OCI-LY7 (cell line): ENCODE results near the gene IL17RD. TPM values are rescaled to one million over a fixed set of nuclear protein-coding genes. Genes with fewer than 3 reads are reported as not detected.

ENCODE experiments used
- BruUV-seq: library from RNA; stranded (reverse); fragments of 400-500 nt; replicated peaks from 2 replicates; lab custom pipeline; 2021; lab: Mats Ljungman, UMichigan
- CTCF ChIA-PET: fragments of 300-600 bp; sonication (Branson Sonifier 250); formaldehyde crosslinking; loops from one replicate; lab custom pipeline; 2022; ENCODE audit warnings: antibody characterized with exemption; ENCODE audit not compliant: unreplicated experiment; lab: Charles Lee
- POLR2A ChIA-PET: fragments of 300-600 bp; sonication (Branson Sonifier 250); formaldehyde crosslinking; loops from one replicate; lab custom pipeline; 2022; ENCODE audit warnings: antibody characterized with exemption; lab: Charles Lee
- DNase-seq: peaks from one replicate; pipeline ENCODE4 v3.0.0-alpha.2; 2015; ENCODE audit warnings: low spot score
- H2AFZ ChIP-seq: fragments of 200-600 bp; sonication (generic), shearing (Covaris generic); 2 replicates; pipeline ENCODE4 v1.6.1; 2014; ENCODE audit warnings: mild to moderate bottlenecking, antibody characterized with exemption, low read length, moderate library complexity
- H3K27ac ChIP-seq: fragments of 200-600 bp; sonication (generic); 2 replicates; pipeline ENCODE4 v1.5.1; 2014; ENCODE audit warnings: mixed run types, low read depth, mild to moderate bottlenecking, moderate library complexity, low read length, inconsistent platforms; ENCODE audit not compliant: poor library complexity, severe bottlenecking
- H3K36me3 ChIP-seq: fragments of 200-600 bp; sonication (generic); 2 replicates; pipeline ENCODE4 v1.6.1; 2014; ENCODE audit warnings: mild to moderate bottlenecking, antibody characterized with exemption, low read length, moderate library complexity, mixed read lengths; ENCODE audit not compliant: insufficient read depth
- H3K4me1 ChIP-seq: fragments of 200-600 bp; sonication (generic); 2 replicates; pipeline ENCODE4 v1.5.1; 2014; ENCODE audit warnings: mild to moderate bottlenecking, low read length; ENCODE audit not compliant: insufficient read depth, poor library complexity, severe bottlenecking
- H3K4me2 ChIP-seq: fragments of 200-600 bp; sonication (generic); 2 replicates; pipeline ENCODE4 v1.6.1; 2014; ENCODE audit warnings: mild to moderate bottlenecking, low read length
- H3K4me3 ChIP-seq: fragments of 200-600 bp; sonication (generic); 2 replicates; pipeline ENCODE4 v1.5.1; 2014; ENCODE audit warnings: mild to moderate bottlenecking, low read depth, low read length; ENCODE audit not compliant: poor library complexity, severe bottlenecking
- H3K79me2 ChIP-seq: fragments of 200-600 bp; sonication (generic); 2 replicates; pipeline ENCODE4 v1.6.1; 2016; ENCODE audit warnings: low read depth, mild to moderate bottlenecking, low read length, moderate library complexity, mixed read lengths; ENCODE audit not compliant: insufficient read depth
- H3K9me2 ChIP-seq: fragments of 200-600 bp; sonication (generic); 2 replicates; pipeline ENCODE4 v1.6.1; 2016; ENCODE audit warnings: mild to moderate bottlenecking, low read length, mixed read lengths; ENCODE audit not compliant: insufficient read depth
- H3K9me3 ChIP-seq: fragments of 200-600 bp; sonication (generic); 2 replicates; pipeline ENCODE4 v1.6.1; 2014; ENCODE audit warnings: mild to moderate bottlenecking, mixed run types, low read length, mixed read lengths
- H4K20me1 ChIP-seq: fragments of 200-600 bp; sonication (generic); 2 replicates; pipeline ENCODE4 v1.6.1; 2014; ENCODE audit warnings: mild to moderate bottlenecking, antibody characterized with exemption, low read length, moderate library complexity, mixed read lengths; ENCODE audit not compliant: insufficient read depth
- EZH2phosphoT487 ChIP-seq: fragments of 200-600 bp; sonication (generic); IDR thresholded peaks from 2 replicates; pipeline ENCODE4 v1.6.1; 2018; ENCODE audit warnings: low read depth, borderline replicate concordance, mild to moderate bottlenecking, mixed run types, antibody characterized with exemption, low read length, moderate library complexity, mixed read lengths
- intact Hi-C: fragments of 100-400 bp; cut with micrococcal nuclease; formaldehyde crosslinking; loops from one replicate; pipeline ENCODE4 v1.10.0; 2022; ENCODE audit not compliant: unreplicated experiment
- total RNA-seq, 2 experiments: library from RNA; depleted of rRNA in 1 of 2; stranded (reverse); fragments of >200 nt in 1 of 2; shearing (Covaris generic) in 1 of 2; gene quantifications; 2 replicates each; pipeline ENCODE4 v1.2.3, GENCODE V29; 2014 to 2022
- TF ChIP-seq, protein P1 (sequence below): fragments of 200-600 bp; sonication (generic); conservative IDR thresholded peaks from 2 replicates; pipeline ENCODE4 v1.5.1; 2014; ENCODE audit warnings: mild to moderate bottlenecking, antibody characterized with exemption, low read length, moderate library complexity, mixed read lengths

The IL17RD gene
- total RNA-seq, 2 experiments from 2014 or later, result 0.06 to 0.36 TPM

DNA sequence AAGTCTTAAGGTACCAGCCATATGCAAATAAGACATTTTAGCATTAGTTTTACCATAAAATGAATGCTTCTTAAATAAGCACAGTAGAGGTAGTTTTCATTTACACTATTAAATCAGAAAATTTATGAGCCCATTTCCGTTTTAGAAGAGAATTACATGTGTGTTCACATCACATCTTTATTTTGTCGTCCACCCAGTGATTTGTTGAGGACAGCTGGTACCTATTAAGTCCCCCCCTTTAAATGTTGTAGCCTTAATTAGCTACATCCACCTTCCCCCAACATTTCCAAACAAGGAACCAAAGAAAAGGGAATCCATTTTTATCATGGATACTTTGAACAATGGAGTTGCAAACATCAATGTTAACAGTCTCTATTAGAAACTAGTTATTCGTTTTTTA lies 6.8 kb downstream of the IL17RD start:
- BruUV-seq, result no TSS peak
- Histone ChIP-seq H4K20me1 (no peaks in the 10 kb centered on the region), H3K9me3 (no peaks in the 10 kb centered on the region), H2AFZ (no peak overlapping the region), H3K4me3 (no peak overlapping the region), H3K9me2 (no peaks in the 10 kb centered on the region), H3K27ac (no peak overlapping the region), H3K79me2 (no peaks in the 10 kb centered on the region), H3K4me1 (peaks cover 10% of the 10 kb centered on the region), H3K36me3 (no peaks in the 10 kb centered on the region), H3K4me2 (no peak overlapping the region)
- no peak for DNase-seq
- ChIA-PET POLR2A (interaction anchor here (0.7 to 1.6 kb wide), 3 partner anchors 11 to 1921 kb away, joined by 3 to 5 read pairs (median 4); no protein-coding TSS in a partner anchor), CTCF (no interaction called here)
- intact Hi-C loops, result no loop called here
- no peak for TF ChIP-seq EZH2phosphoT487
- TF ChIP-seq, protein P1, sequence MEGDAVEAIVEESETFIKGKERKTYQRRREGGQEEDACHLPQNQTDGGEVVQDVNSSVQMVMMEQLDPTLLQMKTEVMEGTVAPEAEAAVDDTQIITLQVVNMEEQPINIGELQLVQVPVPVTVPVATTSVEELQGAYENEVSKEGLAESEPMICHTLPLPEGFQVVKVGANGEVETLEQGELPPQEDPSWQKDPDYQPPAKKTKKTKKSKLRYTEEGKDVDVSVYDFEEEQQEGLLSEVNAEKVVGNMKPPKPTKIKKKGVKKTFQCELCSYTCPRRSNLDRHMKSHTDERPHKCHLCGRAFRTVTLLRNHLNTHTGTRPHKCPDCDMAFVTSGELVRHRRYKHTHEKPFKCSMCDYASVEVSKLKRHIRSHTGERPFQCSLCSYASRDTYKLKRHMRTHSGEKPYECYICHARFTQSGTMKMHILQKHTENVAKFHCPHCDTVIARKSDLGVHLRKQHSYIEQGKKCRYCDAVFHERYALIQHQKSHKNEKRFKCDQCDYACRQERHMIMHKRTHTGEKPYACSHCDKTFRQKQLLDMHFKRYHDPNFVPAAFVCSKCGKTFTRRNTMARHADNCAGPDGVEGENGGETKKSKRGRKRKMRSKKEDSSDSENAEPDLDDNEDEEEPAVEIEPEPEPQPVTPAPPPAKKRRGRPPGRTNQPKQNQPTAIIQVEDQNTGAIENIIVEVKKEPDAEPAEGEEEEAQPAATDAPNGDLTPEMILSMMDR, result no peak

DNA sequence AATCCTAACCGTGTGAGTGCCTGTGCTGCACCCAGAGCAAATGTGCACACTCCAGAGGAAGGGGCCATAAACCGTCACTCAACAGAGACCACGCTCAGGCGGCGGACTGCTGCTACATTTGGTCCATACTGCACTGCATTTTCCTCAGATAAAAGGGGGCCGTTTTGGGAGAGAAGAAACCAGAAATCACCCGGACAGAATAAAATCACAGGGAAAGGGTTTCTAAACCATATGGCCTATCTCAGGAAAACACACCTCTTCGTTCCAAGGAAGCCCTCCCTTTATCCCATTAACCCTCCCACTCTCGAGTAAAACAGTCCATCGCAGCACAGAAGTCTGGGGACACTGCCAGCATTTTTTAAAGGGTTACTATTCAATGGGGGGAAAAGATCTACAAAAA lies 7.6 kb downstream of the IL17RD start:
- Histone ChIP-seq H3K9me2 (no peaks in the 10 kb centered on the region), H3K27ac (no peak overlapping the region), H3K4me1 (peaks cover 10% of the 10 kb centered on the region), H3K4me2 (no peak overlapping the region), H3K4me3 (no peak overlapping the region), H3K36me3 (no peaks in the 10 kb centered on the region), H3K9me3 (no peaks in the 10 kb centered on the region), H4K20me1 (no peaks in the 10 kb centered on the region), H3K79me2 (no peaks in the 10 kb centered on the region), H2AFZ (no peak overlapping the region)
- no peak for DNase-seq
- ChIA-PET CTCF (no interaction called here), POLR2A (interaction anchor here (0.7 to 1.6 kb wide), 2 partner anchors 13 to 1920 kb away, joined by 3 to 5 read pairs; no protein-coding TSS in a partner anchor)
- BruUV-seq, result no TSS peak
- TF ChIP-seq, protein P1, result no peak
- no peak for TF ChIP-seq EZH2phosphoT487
- intact Hi-C loops, result no loop called here

DNA sequence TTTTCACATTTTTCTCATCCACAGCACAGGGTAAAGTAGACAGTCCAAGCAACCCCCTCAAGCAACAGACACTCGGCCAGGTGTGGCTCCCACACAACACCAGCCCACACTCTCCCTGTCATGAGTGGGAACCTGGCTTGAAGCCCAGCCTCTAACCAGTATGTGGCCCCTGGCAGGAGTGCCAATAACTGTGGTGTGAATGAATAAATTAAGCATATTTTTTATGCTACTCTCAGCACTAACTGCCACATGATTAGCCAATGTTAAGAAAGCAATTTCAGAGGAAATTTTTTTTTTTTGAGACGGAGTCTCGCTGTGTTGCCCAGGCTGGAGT lies 9.9 kb downstream of the IL17RD start:
- Histone ChIP-seq H3K36me3 (no peaks in the 10 kb centered on the region), H2AFZ (no peak overlapping the region), H3K4me1 (peaks cover 10% of the 10 kb centered on the region), H4K20me1 (no peaks in the 10 kb centered on the region), H3K9me3 (no peaks in the 10 kb centered on the region), H3K4me2 (no peak overlapping the region), H3K4me3 (no peak overlapping the region), H3K9me2 (no peaks in the 10 kb centered on the region), H3K27ac (no peak overlapping the region), H3K79me2 (no peaks in the 10 kb centered on the region)
- ChIA-PET POLR2A (no interaction called here), CTCF (no interaction called here)
- BruUV-seq, result no TSS peak
- no peak for TF ChIP-seq EZH2phosphoT487
- TF ChIP-seq, protein P1, result no peak
- intact Hi-C loops, result no loop called here
- DNase-seq, result no peak
